HL-60/S4 treated with phorbol 12-myristate 13-acetate at 8.2 ng/mL for 4 days and 3 days (cell line): ENCODE results near the gene MCC.
"Not testable (repeated sequence)": the region's sequence is repeated elsewhere in the genome, so short reads cannot be mapped to it uniquely, and the experiment has no call there.

Source experiments
- in situ Hi-C: fragments of 300-500 bp; cut with MboI; formaldehyde crosslinking; loops from 2 replicates; pipeline ENCODE4 v1.15.0; 2022; ENCODE audit warnings: low sequenced_read_pairs

The MCC gene

DNA sequence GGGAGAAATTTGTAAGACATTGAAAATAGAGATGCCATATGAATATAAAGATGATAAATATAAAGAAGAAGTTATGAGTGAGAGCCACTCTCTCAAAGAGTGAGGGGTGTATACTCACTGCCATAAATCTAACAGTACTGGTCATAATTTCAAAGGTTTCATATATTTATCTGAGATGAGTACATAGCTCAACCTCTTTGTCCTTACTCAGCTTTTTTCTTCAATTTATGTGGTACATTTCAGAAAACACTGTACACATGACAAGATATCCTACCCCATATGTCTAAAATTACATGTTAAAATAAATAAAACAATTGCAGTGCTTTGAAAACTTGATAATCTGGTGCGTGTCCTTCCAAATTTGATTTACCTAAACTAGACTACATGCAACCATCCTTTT, 5.2 kb upstream of the MCC start:
- in situ Hi-C loops = no loop called here

DNA sequence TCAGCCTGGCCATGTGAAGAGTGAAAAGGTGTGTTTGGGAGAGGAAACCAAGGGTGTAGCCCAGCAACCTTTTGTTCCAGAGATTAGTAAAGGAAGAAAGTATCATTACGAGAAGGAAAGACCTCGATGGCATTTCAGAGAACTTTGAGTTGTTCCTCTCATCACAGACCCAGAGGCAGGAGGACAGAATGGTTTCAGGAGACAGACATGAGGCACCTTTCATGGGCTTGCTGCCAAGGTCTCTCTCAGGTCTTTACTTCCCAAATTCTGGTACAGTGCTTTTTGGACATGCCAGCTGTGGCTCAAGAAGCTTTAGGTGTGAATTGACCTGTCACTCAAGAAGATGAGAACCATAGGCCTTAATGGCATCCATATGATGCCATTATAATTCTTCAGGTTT, 2.8 kb upstream of the MCC start:
- in situ Hi-C loops = no loop called here

DNA sequence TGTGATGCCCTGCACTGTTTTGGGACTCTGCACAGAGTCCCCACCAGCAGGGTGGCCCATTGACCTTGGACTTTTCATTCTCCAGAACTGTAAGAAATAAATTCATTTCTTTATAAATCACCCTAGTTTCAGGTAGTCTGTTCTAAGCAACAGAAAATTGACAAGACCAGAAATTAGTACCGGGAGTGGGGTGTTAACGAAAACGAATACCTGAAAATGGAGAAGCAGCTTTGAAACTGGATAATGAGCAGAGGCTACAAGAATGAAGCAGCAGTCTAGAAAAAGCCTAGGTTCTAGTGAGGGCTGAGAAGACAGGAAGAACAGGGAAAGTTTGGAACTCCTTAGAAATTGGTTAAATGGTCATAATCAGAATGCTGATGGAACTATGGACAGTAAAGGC, 2.1 kb upstream of the MCC start:
- in situ Hi-C loops = no loop called here

DNA sequence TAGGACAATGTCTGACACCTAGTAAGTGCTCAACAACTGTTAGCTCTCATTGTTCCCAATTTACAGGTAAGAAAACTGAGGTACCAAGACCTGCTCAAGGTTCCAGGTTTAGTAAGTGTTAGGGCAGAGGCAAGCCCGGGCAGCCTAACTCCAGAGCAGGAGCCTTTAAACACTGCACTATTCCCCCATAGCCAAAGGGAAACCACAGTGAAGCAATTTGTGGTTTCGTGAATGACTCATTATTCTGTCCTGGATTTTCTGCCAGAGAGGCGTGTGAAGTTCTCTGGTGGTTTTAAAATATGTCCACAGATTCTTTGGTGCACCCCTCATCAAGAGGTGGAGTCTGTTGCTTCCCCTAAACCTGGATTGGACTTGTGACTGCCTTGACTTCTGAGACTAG, 1.0 kb upstream of the MCC start:
- in situ Hi-C loops = no loop called here

DNA sequence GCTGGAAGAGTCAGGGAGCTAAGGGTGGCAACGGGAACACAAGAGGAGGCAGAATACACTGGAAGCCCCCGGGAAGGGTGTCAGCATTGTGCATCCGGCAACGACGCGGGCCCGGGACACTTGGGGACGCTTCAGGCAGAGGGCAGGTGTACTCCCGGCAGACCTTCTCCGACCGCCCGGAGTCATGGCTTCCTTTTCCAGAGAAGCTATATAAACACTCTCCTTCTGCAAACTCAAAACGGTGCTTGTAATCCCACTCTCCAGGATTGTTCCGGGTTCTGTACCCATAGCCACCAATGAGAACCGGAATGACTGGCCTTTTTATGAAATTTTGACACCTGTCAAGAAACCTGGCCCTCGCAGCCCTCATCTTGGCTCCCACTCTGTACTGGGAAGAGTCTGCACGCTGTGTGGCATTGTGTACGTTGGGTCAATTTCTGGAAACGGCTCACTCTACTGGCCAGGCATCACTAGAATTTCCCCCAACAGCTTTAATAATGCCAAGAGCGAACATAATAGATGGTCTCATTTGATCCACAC, 462 bp upstream of the MCC start:
- in situ Hi-C loops = no loop called here

DNA sequence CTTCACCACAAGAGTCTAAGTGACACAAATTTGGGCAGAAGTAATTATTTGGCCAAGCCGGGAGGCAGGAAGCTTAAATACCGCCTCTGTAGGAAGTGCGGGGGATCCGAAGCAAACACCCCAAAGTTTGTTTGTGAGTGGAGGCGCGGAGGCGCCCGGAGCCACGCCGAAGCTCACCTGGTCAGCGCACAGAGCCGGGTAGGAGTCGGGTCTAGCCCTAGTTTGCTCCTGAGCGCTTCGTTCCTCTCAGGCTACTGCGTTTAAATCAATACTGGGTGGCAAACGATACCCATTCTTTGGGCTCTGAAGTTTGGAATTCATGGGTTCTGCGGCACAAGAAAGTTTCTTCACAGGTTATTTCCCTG, 855 bp downstream of the MCC start:
- in situ Hi-C loops = no loop called here

DNA sequence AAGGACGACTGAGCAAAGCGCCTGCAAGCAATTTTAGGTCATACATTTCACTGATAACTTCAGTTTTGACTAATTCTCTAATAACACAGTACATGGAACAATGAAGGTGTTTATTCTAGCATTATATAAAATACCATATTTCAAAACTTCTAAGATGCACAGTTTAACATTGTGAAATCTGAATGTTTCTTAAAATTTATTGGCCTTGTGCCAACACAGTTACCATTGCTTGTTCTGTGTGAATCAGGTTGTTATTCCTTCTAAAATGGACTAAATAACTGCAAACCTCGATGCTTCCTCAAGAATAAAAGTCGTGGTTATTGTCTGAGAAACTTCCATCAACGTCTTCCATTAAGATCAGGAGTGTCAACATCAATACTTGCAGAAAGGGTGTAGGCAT, 8.0 kb downstream of the MCC start:
- in situ Hi-C loops = no loop called here

DNA sequence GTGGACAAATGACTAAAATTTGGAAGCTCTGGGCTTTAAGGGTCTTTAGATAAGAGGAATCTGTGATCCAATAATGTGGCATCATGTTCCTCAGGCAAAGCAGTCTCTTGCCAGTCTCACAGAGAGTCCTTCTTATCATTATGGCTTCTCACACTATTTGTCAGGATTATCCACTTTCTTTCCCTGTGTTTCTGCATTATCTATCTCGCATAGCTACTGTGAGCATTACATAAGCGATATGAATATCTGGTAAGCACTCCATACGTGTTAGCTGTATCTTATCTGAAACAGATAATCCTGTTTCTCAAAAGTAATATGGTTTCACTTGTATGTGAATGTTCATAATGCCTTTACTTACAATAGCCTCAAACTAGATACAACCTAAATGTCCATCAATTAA, 9.6 kb downstream of the MCC start:
- in situ Hi-C loops = no loop called here

DNA sequence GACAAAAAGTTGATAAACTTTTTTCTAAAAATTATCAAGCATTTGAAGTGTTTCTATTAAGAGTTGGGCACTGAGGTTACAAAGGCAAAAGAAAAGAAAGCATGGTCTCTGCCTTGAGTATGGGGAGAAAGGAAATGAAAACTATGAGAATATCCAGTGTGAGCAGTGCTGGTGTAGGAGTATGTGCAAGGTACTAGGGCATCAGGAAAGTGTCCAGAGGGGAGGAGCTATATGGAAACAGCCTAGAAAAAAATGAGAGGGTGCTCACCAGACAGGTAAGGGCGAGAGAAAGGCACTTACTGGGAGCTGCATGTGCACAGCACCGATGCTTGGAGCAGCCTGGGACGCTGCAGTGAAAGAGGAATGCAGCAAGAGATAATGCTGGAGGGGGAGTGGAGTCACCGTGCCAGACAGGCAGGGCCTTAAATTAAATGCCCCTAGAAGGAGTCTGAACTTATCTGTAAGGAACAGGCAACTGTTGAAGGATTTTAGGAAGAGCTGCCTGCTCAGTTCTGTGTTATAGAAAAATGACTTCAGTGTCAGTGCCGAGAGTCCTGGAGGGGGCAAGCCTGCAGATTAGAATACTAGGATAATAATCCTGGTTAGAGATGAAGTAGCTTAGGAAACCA, 14.0 kb downstream of the MCC start:
- in situ Hi-C loops = no loop called here

DNA sequence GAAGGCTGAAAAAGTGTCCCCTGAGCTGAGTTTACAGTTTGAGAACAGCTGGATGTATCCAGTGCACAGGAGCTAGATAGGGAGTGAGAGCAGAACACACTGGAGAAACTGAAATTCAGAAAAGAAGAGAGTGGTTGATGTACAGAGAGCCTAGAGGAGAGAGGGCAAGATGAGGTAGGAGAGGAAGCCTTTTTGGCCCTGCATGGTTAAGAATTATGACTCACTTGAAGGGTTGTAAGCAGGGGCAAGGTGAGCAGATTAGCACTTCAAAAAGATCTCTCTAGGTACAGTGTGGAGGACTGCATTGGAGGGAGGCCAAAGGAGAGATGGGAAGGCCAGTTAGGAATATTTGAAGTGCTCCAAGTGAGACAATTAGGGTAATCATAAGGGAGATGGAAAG, 25.2 kb downstream of the MCC start:
- in situ Hi-C loops = no loop called here

DNA sequence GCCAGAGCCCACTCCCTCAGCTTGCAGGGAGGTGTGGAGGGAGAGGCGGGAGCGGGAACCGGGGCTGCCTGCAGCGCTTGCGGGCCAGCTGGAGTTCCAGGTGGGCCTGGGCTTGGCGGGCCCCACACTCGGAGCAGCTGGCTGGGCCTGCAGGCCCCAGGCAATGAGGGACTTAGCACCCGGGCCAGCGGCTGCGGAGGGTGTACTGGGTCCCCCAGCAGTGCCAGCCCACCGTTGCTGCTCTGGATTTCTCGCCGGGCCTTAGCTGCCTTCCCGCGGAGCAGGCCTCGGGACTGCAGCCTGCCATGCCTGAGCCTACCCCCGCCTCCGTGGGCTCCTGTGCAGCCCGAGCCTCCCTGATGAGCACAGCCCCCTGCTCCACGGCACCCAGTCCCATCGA, 31.1 kb downstream of the MCC start:
- in situ Hi-C loops = not testable (repeated sequence)

DNA sequence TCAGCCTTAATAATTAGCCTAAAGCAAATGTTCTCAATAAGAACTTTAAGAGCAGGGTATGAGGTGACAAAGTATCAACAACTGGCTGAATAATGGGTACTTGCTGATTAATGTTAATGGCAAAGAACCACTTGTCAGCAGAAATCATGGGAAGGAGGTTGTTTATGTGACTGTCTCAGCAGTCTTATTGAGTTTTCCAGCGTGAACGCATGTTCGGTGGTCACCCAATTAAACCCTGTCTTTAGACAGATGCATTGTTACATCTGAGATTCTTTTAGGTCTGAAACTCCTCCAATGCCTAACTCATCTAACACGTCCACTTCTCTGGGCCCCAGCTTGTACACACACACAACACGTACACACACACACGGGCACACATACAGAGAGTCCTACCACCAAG, 35.3 kb downstream of the MCC start:
- in situ Hi-C loops = no loop called here

DNA sequence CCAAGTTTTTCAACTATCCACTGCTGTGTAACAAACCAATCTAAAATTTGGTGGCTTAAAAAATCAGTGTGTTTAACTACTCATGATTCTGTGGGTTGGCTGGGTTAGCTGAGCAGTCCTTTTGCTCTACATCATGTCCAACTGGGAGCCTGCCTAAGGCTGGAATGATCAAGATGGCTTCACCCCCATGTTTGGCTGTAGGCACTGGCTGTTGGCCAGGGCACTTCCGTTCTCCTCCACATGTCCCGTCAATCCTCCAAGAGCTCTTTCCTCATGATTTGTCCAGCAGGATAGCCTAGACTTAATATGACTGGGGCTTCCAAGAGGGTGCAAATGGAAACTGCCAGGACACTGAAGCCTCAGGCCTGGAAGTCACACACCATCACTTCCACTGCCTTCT, 36.5 kb downstream of the MCC start:
- in situ Hi-C loops = no loop called here

DNA sequence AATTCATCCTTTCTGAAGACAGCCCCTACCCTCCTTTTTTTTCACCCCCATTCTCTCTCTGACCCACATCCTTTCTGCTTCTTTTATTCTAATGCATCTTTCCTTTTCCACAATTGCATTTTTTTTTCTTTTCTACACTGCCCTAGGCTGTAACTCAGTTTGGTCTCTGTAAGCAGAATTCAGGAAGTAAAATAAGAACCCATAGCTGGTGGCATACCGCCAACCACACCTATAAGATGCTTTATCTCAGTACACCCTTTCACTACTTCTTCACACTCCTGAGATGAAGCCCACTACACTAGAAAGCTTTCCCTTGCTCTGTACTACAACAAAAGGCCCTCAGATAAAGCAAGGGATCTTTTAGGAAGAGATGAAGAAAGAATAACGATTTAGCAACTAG, 37.3 kb downstream of the MCC start:
- in situ Hi-C loops = no loop called here

DNA sequence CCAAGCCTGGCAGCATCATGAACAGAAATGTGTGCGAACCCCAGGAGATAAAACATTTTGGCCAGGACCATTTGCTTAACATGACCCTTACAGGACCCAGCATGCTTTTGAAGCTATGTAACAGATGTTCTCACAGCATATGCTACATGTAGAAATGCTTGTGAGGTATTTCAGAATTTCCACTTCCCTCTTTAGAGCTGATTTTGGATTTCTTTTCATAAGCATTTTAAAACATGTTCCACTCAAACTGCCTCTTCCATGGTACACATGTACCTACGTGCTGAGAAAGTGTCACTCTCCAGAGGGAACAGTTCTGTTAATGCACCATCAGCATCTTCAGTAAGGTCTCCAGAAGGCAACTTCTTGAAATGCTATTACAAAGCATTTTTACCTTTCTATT, 37.8 kb downstream of the MCC start:
- in situ Hi-C loops = no loop called here

DNA sequence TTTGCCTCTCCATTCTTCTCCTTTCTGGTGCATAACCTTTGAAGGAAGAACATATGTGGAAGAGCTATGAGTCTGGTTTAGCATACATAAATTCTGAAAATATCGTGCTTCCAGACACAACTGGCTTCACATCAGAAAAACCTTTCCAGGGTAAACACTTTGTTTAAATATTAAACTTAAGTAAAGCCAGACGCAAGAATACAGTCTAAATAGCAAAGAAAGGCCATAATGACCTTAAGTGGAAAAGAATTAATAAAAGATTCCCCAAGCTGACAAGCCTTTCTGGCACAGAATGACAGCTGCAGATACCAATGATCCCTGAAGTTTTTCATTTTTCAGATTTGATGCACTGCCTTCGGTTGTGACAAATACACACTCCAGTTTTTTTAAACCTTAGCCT, 40.0 kb downstream of the MCC start:
- in situ Hi-C loops = no loop called here

DNA sequence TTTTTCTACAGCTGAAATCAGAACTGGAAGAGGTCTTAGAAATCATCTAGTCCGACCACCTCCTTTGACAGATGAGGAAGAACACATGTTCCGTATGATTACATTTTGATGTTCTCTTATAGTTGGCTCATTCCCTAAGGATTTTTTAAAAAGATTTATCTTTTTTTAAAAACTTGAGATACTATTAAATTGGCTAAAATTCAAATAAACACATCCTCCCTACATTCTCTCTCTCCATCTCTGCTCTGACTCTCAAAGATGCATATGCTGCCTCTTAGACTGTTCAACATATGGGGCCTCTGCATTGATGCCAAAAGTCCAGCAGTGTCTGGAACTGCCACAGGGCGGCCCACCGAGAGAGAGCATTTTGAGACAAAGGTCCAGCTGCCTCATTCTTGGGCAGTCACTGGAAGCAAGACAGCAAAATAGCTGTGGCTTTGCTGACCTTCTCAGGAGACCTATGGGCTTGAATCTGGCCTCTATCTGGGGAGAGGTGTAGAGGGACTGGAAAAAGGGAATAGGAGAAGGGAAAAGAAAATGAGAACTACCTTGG, 40.7 kb downstream of the MCC start:
- in situ Hi-C loops = no loop called here

DNA sequence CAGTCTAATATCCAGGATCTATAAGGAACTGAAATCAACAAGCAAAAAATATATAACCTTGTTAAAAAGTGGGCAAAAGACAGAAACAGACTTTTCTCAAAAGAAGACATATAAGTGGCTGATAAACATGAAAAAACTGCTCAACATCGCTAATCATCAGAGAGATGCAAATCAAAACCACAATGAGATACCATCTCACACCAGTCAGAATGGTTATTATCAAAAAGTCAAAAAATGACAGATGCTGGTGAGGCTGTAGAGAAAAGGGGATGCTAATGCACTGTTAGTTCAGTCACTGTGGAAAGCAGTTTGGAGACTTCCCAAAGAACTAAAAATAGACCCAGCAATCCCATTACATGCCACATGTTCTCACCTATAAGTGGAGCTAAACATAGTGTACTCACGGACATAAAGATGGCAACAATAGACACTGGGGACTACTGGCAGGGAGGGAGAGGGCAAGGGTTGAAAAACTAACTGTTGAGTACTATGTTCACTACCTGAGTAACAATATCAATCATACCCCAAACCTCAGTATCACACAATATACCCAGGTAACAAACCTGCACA, 41.8 kb downstream of the MCC start:
- in situ Hi-C loops = no loop called here

DNA sequence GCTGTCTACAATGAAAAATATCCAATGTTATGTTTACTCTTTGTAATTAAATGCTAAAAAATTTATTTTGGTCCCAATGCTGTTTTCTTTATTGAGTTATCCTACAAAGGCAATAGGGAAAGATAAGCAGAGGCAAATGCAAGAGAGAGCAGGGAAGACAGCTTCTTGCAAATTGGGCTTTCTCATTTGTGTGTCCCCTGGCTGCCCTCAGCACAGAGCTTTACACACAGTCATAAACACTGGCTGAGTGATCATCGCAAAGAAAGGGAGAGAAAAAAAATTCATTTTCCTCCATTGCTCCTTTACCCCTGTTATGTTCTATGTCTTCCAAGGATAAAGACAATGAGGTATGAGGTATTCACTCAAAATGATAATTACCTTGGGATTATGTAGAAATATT, 51.1 kb downstream of the MCC start:
- in situ Hi-C loops = no loop called here

DNA sequence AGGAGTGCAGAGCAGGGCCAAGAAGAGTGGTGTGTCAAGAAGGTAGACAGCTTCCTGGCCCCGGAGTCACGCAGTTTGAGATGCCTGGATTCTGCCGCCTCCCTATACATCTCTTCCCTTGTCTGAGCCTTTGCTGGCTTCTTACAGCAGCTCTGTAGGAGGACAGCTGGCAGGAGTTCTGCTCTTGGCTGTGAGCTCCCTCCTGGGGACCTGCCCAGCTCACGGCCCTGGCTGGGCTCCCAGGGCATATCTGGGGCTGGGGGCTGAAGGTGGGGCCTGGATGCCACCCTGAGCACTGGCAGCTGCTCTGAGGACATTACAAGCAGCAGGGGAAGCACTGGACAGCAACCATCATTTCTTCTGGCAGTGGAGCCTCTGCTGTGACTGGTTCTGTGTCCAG, 52.7 kb downstream of the MCC start:
- in situ Hi-C loops = no loop called here

DNA sequence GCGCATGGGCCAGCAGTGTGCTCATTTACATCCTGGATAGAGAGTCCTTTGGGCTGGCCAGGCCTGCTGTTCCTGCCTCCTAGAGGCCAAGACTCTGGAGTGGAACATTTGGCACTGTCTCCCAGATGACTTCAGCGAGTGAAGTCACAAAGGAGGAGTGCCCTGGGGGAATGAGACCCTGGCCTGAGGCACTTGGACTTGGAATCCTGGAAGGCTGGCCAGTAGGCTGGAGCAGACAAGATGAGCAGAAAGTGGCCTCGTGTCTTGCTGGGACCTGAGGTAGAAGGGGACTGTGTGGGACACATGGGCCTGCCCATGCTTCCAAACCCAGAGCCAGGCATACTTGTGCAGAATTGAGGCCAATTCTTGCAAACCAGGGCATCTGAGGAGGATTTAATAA, 53.4 kb downstream of the MCC start, which contains the start of gene TSSK1B:
TSS of gene TSSK1B (minus strand) at position 101 of the 400 bp plus-strand sequence. CDS start 150 bp downstream, outside the sequence.
- in situ Hi-C loops = no loop called here

DNA sequence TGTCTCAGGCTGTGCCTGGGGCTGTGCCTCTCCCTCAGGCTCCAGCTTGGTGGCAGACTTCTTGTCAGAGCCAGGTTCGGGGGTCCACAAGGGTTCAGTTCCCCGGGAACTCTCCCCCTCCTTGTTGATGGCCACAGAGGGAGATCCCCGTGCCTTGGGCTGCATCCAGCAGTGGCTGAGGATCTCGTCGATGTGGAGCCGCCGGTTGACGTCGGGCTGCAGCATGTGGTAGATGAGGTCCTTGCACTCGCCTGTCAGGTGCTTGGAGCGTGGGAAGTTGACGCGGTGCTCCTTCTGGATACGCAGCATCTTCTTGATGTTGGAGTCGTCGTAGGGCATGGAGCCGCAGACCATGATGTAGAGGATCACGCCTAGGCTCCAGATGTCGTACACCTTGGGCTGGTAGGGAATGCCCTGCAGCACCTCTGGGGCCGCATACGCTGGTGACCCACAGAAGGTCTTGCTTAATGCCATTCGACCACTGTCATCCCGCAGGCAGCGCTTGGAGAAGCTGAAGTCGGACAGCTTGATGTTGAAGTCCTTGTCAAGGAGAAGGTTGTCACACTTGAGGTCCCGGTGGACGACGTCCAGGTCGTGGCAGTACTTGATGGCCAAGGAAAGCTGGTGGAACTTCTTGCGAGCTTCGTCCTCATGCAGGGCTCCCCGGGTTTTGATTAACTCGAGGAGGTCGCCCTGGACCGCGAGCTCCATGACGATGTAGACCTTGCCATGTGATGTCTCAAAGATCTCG, 54.2 kb downstream of the MCC start:
- in situ Hi-C loops = no loop called here
